ENCODE data around the gene TMEM212. TPM values are rescaled to one million over a fixed set of nuclear protein-coding genes. Genes with fewer than 3 reads are reported as not detected.

The TMEM212 gene
- total RNA-seq, 4 donors from 2014 or later = not detected

- DNase-seq = no peak
- Histone ChIP-seq H3K9me3 (no peaks in the 10 kb centered on the region), H3K4me1 (peaks cover 0 to 19% (median 0%) of the 10 kb centered on the region in 4 donors), H3K27me3 (no peaks in the 10 kb centered on the region), H3K27ac (no peak overlapping the region), H3K36me3 (no peaks in the 10 kb centered on the region), H3K4me3 (no peak overlapping the region)
- TF ChIP-seq POLR2A (IDR thresholded peaks at IDR 0.05) = no peak
- no peak for TF ChIP-seq CTCF (IDR thresholded peaks at IDR 0.05)
Measured at GRCh38 chr3:171836855-171837254, 6.3 kb upstream of the TMEM212 start.

GRCh38 chr3:171837698-171838097 is 5.5 kb upstream of the TMEM212 start:
- TF ChIP-seq POLR2A (IDR thresholded peaks at IDR 0.05) (no peak), CTCF (IDR thresholded peaks at IDR 0.05) (no peak)
- Histone ChIP-seq H3K27me3 (no peaks in the 10 kb centered on the region), H3K9me3 (no peaks in the 10 kb centered on the region), H3K4me1 (peaks cover 0 to 19% (median 0%) of the 10 kb centered on the region in 4 donors), H3K4me3 (no peak overlapping the region), H3K27ac (peak overlapping the region in 1 of 4 donors; percentile 71), H3K36me3 (no peaks in the 10 kb centered on the region)
- no peak for DNase-seq

GRCh38 chr3:171838218-171838720 is 4.9 kb upstream of the TMEM212 start:
- Histone ChIP-seq H3K4me3 (no peak overlapping the region), H3K36me3 (no peaks in the 10 kb centered on the region), H3K27ac (peak overlapping the region in 2 of 4 donors; percentile 25 to 71), H3K4me1 (peaks cover 0 to 19% (median 0%) of the 10 kb centered on the region in 4 donors), H3K9me3 (no peaks in the 10 kb centered on the region), H3K27me3 (no peaks in the 10 kb centered on the region)
- DNase-seq = no peak
- no peak for TF ChIP-seq POLR2A (IDR thresholded peaks at IDR 0.05)
- no peak for TF ChIP-seq CTCF (IDR thresholded peaks at IDR 0.05)

- TF ChIP-seq CTCF (IDR thresholded peaks at IDR 0.05) (no peak), POLR2A (IDR thresholded peaks at IDR 0.05) (no peak)
- peak overlapping the region in 1 of 4 donors; percentile 71 for H3K27ac ChIP-seq
- H3K4me3 ChIP-seq = no peak overlapping the region
- H3K9me3 ChIP-seq = no peaks in the 10 kb centered on the region
- no peaks in the 10 kb centered on the region for H3K36me3 ChIP-seq
- no peaks in the 10 kb centered on the region for H3K27me3 ChIP-seq
- H3K4me1 ChIP-seq = peaks cover 0 to 9% (median 0%) of the 10 kb centered on the region in 4 donors
- no peak for DNase-seq
Measured at GRCh38 chr3:171839270-171839669, 3.9 kb upstream of the TMEM212 start.

- Histone ChIP-seq H3K4me3 (no peak overlapping the region), H3K36me3 (no peaks in the 10 kb centered on the region), H3K4me1 (peaks cover 0 to 7% (median 0%) of the 10 kb centered on the region in 4 donors), H3K27me3 (no peaks in the 10 kb centered on the region), H3K9me3 (no peaks in the 10 kb centered on the region), H3K27ac (no peak overlapping the region)
- DNase-seq = no peak
- no peak for TF ChIP-seq CTCF (IDR thresholded peaks at IDR 0.05)
- no peak for TF ChIP-seq POLR2A (IDR thresholded peaks at IDR 0.05)
Measured at GRCh38 chr3:171840445-171840810, 2.7 kb upstream of the TMEM212 start.
